GM21619 (cell line): Measurements from ENCODE around the gene CDH4.

Source experiments
- ATAC-seq: cut with Tn5 transposase; IDR thresholded peaks from one replicate; pipeline ENCODE4 v1.9.1; 2021; ENCODE audit not compliant: unreplicated experiment

The CDH4 gene

GRCh38 chr20:61661025-61661424 is 409.0 kb downstream of the CDH4 start:
- ATAC-seq, result no peak

GRCh38 chr20:61661583-61661982 is 409.5 kb downstream of the CDH4 start:
- ATAC-seq, result no peak

- ATAC-seq, result no peak
Observed at GRCh38 chr20:61662226-61662967, 410.3 kb downstream of the CDH4 start.

GRCh38 chr20:61662968-61663331 is 410.9 kb downstream of the CDH4 start:
- no peak for ATAC-seq

- ATAC-seq, result no peak
Observed at GRCh38 chr20:61663521-61664425, 411.7 kb downstream of the CDH4 start.

GRCh38 chr20:61664556-61665320 is 412.7 kb downstream of the CDH4 start:
- no peak for ATAC-seq

DNA sequence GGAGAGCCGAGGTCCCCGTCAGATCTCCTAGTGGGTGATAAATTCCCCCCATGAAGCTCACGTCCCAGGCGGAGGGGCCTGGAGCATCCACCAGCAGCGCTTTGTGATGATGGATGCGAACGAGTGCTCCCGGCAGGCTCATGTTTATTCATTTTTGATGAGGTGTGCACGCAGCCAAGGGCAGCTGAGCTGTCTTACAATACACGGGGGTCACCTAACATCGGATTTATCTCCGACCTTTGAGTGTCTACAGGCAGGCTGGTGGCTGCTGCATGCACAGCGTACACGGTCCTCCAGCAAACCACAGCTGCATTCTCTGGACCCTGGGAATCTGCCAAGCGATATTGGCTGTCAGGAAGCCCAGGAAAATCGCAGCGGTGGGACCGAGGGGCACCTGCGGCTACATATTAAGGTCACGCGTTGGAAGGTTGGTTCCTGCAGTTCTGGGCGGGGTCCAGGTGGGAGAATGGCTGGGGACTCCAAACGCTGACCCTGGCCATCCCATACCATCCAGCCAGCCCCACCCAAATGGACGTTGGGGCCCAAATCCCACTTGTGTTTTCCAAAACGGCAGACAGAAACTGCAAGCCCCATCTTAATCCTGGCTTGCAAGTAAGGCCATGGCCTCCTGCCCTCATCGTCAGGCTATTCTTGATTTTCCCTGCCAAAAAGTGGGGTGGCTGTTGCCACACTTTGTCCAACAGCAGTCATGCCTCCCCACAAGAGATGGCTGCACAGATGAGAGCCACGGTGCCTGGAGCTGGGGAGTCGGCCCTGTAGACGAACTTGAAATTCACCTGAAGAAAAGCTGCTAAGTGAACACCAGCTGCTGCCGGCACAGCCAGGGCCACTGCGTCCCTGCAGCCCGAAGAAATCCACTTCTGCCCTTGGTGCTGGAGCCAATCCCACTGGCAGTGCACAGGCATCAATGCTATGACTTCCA is 413.7 kb downstream of the CDH4 start:
- ATAC-seq, result no peak

- ATAC-seq, result no peak
Observed at GRCh38 chr20:61666471-61666832, 414.4 kb downstream of the CDH4 start.

DNA sequence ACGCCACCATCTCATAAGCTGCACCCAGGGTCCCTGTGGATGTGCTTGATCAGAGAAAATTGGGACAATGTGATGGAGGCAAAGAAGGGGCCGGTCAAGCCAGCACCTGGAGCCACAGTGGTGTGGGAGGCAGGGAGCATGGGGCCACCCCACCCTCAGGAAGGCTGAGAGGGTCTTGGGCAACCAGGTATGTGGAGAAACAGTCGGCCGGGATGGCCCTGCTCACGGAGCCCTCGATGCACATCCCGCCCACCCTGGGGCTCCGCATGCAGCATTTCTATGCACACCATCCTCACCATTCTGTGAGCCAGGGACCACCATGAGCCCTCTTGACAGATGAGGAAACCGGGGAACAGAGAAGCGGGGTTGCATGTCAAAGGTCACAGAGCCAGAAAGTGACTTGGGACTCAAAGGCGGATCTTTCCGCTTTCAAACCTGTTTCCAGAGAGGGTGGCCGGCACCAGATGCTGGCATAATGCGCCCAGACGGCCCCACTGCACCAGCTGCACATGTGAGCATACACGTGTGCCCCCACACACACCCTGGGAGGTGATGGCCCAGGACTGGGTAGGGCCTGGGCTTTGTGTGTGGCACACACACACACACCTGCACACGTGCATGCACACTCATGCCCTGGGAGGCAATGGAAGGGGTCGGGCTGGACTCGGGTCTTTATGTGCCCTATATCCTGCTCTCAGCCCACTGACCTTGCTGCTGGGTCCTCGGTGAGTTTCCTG is 415.2 kb downstream of the CDH4 start:
- no peak for ATAC-seq

- no peak for ATAC-seq
Observed at GRCh38 chr20:61668065-61668650, 416.1 kb downstream of the CDH4 start.

- ATAC-seq, result no peak
Observed at GRCh38 chr20:61668771-61669503, 416.9 kb downstream of the CDH4 start.

DNA sequence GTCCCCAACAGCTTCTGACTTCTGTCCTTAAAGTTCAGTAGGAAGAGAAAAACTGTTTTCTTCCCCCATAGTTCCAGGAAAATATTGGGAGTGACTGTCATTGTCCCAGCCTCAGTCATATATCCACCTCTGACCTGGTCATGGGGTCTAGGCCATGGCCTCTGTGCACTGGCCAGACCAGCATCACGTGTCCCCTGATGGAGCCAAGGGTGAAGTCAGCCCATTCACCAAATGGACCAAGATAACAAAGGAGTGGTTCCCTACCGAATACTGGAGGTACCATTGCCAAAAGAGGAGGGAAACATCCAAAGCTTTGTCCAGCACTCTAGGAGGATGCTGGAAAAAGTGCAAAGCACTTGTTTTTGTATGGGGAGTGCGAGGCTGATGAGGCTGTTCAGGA is 418.2 kb downstream of the CDH4 start:
- ATAC-seq, result no peak

GRCh38 chr20:61671559-61671958 is 419.5 kb downstream of the CDH4 start:
- ATAC-seq, result no peak

DNA sequence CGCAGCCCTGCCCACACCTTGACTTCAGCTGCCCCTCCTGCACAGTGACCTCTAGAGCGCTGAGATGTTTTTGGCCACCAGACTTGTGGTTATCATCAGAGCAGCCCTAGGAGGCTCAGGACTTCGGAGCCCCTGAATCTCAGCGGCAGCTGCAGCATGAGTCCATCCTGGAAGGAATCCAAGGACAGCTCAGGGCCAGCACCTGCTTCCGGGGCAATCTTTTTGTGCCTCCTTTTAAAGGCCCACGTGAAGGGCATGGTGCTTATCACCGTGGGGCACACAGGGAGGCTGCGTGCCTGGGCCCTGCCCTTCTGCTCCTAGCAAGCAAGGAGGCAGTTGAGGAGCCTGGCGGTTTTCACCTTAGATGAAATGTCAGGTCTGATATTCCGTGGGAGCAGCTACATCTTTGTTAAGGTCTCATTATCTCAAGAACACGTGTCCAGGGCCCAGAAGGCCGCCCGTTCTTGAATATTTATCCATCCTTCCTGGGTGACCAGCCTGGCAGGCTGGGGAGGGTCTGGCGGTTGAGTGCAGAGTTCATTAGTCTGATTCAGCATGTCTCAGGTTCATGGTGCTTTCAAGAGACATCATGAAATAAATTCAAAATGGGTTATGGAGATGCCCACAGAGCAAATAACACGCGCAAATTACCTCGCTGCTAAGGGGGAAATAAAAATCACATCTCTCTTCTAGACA is 421.2 kb downstream of the CDH4 start:
- ATAC-seq, result no peak

DNA sequence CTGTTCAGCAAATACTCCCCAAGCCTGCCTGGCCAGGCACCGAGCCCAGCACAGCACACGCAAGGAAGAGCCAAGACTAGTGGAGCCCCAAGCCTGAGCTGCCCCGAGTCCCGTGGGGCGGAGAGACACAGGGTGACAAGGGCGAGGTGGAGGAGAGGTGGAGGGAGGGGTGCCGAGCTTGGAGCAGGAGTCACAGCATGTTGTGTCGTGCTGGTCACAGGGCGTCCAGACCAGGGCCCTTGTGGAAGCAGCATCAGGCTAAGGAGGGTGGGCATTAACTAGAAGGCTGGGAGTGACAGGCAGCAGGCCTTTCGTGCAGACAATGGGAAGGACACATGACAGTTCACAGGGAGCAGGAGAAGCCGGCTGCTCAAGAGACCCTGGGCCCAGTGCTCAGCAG is 422.1 kb downstream of the CDH4 start:
- ATAC-seq, result no peak

DNA sequence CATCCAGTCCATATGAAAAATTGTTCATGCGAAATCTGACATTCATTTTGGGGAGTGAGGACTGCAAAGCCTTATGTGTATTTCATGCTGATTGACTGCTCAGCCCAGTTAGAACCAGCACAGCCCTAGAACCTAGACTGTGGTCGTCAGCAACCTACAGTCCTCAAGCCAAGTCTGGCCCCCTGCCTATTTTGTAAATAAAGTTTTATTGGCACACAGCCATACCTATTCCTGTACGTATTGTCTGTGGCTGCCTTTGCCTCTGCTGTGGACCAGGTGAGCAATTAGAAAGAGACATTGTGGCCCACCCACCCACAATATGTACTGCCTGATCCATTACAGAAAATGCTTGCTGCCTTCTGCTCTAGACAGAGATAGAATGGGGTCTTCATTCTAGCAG is 422.6 kb downstream of the CDH4 start:
- no peak for ATAC-seq

GRCh38 chr20:61677928-61678327 is 425.9 kb downstream of the CDH4 start:
- ATAC-seq, result no peak

GRCh38 chr20:61678437-61678836 is 426.4 kb downstream of the CDH4 start:
- ATAC-seq, result no peak
